ENCODE results near the gene PNPO.

PNPO gene

GRCh38 chr17:47941246-47942095, at the start of gene PNPO:
PNPO (plus strand) TSS chr17:47941571; CDS start chr17:47941676, 105 bp downstream.
- peak; percentile 98 for DNase-seq

- no peak for DNase-seq
Measured at GRCh38 chr17:47894498-47895346, 46.6 kb upstream of the PNPO start.

GRCh38 chr17:47895347-47895855, 46.0 kb upstream of the PNPO start:
- peak; percentile 23 for DNase-seq

GRCh38 chr17:47895856-47896671, 45.3 kb upstream of the PNPO start, which contains the start of gene SP2:
SP2 (plus strand) TSS chr17:47896236; CDS start chr17:47896287, 51 bp downstream.
- peak; percentile 100 for DNase-seq

- no peak for DNase-seq
Measured at GRCh38 chr17:47896672-47897490, 44.5 kb upstream of the PNPO start.

GRCh38 chr17:47897561-47897960, 43.8 kb upstream of the PNPO start:
- DNase-seq: peak; percentile 27

- DNase-seq: no peak
Measured at GRCh38 chr17:47898241-47898640, 43.1 kb upstream of the PNPO start.

GRCh38 chr17:47899643-47900042, 41.7 kb upstream of the PNPO start:
- DNase-seq: no peak

- DNase-seq: no peak
Measured at GRCh38 chr17:47901423-47901822, 39.9 kb upstream of the PNPO start.

GRCh38 chr17:47902039-47902744, 39.2 kb upstream of the PNPO start:
- no peak for DNase-seq

- peak; percentile 56 for DNase-seq
Measured at GRCh38 chr17:47905221-47905733, 36.1 kb upstream of the PNPO start.

GRCh38 chr17:47906443-47906842, 34.9 kb upstream of the PNPO start:
- no peak for DNase-seq

GRCh38 chr17:47907932-47908562, 33.3 kb upstream of the PNPO start:
- DNase-seq: no peak

GRCh38 chr17:47913050-47913449, 28.3 kb upstream of the PNPO start:
- no peak for DNase-seq

- DNase-seq: no peak
Measured at GRCh38 chr17:47914306-47914948, 26.9 kb upstream of the PNPO start.

- no peak for DNase-seq
Measured at GRCh38 chr17:47915776-47916398, 25.5 kb upstream of the PNPO start.

GRCh38 chr17:47916489-47917208, 24.7 kb upstream of the PNPO start:
- no peak for DNase-seq

GRCh38 chr17:47917581-47917980, 23.8 kb upstream of the PNPO start:
- no peak for DNase-seq

- no peak for DNase-seq
Measured at GRCh38 chr17:47918006-47918405, 23.4 kb upstream of the PNPO start.

Measured in kidney glomerular epithelial cell (primary cell).